ENCODE results near the gene CAVIN2.

DNA sequence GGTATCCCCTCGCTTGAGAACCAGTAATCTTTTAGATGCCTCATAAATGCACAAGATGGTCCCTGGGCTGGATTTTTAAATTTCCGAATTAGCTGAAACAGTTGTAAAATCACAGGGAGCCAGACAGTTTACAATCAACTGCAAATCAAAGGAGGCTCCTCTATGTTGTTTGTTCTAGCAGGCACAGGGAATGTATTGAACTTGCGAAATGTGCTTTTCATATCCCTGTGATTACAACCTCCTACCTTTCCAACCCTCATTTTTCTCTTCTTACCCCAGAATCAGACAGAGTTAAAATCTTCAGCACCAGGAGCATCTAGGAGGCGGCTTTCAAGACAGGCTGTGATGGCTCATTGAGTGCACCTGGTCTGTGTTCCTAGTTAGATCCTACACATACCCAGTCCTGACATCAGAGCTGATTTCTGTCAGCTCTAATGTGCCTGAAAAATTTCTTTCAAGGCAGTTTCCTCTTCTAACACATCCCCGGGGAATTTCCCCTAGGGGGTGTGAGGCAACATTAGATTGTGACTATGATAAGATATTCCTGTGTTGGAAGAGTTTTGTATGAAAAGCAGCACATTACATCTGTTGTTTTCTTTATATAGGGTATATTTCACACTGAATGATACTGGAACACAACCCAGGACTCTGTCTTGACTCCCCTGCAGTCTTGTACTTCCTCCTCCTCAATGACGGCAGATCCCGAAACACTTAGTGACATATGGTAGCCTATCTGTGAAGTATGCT, 17.9 kb upstream of the CAVIN2 start:
- TF ChIP-seq, protein P1, sequence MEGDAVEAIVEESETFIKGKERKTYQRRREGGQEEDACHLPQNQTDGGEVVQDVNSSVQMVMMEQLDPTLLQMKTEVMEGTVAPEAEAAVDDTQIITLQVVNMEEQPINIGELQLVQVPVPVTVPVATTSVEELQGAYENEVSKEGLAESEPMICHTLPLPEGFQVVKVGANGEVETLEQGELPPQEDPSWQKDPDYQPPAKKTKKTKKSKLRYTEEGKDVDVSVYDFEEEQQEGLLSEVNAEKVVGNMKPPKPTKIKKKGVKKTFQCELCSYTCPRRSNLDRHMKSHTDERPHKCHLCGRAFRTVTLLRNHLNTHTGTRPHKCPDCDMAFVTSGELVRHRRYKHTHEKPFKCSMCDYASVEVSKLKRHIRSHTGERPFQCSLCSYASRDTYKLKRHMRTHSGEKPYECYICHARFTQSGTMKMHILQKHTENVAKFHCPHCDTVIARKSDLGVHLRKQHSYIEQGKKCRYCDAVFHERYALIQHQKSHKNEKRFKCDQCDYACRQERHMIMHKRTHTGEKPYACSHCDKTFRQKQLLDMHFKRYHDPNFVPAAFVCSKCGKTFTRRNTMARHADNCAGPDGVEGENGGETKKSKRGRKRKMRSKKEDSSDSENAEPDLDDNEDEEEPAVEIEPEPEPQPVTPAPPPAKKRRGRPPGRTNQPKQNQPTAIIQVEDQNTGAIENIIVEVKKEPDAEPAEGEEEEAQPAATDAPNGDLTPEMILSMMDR (IDR thresholded peaks at IDR 0.05) = no peak
- no peak for TF ChIP-seq POLR2A (IDR thresholded peaks at IDR 0.05)
- no peak for TF ChIP-seq POLR2AphosphoS5 (IDR thresholded peaks at IDR 0.05)
